Middle frontal gyrus (tissue), 1 donor: Measurements from ENCODE around the gene APBA1.

Experiments
- DNase-seq: peaks from one replicate; pipeline ENCODE4 v3.0.0-alpha.2; 2015; ENCODE audit warnings: low spot score; ENCODE audit errors: extremely low spot score

APBA1 gene

DNA sequence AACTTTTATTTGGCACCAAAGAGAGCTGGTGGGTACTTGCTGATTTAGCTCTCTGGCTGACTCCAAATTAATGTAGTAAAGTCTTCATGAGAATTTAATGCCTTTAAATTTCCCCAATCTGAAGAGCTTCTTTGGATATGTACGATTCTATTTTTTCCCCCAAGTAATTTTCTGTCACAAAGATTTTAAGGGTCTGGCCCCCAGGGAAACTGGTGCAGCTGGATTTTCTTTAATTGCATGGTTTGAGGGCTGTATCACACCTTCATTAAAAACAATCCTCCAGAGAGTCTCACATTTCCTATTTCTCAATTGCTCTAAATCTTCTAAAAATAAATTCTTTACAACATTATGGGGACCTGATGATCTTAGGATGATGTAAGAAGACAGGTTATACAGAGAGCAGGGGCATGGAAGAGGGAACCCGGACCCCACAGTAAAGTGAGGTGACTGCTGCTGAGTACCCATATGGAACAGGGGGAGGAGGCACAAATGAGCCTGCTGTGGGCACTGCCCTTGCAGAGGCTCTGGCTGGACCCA, 188.2 kb downstream of the APBA1 start:
- DNase-seq = no peak

DNA sequence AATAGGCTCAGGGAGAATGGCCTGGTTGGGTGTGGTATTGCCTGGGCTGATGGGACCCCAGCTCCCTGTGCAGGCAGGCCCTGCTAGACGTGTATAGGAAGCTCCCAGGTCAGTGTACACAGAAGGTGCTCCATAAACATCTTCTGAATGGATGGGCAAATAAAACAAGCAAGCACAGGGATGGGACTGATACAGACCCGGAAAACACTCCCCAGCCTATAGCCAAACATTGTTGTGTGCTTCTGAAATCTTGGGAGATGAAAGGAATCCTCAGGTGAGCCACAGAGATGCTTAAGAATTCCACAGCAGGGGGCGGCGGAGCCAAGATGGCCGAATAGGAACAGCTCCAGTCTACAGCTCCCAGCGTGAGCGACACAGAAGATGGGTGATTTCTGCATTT, 195.4 kb downstream of the APBA1 start:
- DNase-seq = no peak

GRCh38 chr9:69476016-69476415, 196.2 kb downstream of the APBA1 start:
- DNase-seq = no peak

- no peak for DNase-seq
Observed at GRCh38 chr9:69474821-69475220, 197.3 kb downstream of the APBA1 start.

- no peak for DNase-seq
Observed at GRCh38 chr9:69472101-69472620, 200.0 kb downstream of the APBA1 start.

DNA sequence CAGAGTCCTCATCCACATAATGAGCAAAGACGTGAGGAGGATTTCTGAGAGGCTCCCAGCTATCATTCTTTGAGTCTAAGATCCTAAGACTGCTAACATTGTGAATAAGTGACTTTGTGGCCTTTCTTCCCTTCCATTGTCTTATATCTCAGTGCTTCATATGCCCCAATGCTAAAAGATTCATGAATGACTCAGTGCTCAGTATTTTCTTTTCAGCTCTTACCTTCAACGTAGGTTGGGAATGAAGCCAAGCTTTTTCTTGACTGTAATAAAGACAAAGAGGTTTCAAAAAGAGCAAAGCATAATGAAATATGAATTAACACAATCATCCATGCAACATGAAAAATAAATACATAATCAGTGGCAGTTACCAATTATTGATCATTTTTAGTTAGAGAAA, 200.7 kb downstream of the APBA1 start:
- no peak for DNase-seq

- DNase-seq = no peak
Observed at GRCh38 chr9:69470186-69470977, 201.8 kb downstream of the APBA1 start.

DNA sequence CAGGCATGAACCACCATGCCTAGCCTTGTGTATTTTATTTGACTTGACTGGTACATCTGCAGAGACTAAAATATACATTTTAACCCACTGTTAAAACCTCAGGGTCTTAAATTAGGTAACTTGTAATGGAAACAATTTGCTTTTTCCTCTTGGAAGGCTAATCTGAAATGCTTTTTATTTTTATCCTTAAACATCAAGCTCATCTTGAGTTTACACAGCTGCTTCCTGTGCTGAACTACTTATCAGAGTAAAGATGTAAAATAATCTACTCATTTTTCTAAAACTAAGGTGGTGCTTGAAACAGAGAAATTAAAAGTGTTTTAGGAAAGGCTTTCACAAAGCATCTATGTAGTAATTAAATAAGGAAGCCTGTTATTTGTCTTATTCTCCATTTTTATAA, 203.0 kb downstream of the APBA1 start:
- DNase-seq = no peak

- DNase-seq = no peak
Observed at GRCh38 chr9:69468380-69468779, 203.8 kb downstream of the APBA1 start.

DNA sequence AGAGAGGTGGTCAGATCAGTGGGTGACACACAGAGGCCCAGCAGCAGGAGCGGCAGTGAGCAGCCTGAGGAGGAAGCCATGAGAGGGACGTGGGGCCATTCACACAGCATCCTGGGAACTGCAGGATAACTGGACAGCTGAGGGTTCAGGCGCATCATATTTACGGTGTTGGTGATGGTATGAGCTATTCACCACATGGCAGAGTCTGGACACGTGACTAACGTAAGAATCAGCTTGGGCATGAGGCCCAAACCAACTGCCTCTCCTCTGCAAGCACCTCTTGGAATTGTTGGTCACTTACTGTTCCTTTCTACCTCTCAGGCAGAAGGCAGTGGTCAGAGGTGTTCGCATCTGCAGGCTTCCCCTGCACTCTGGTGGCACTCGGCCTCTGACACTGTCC, 206.0 kb downstream of the APBA1 start:
- no peak for DNase-seq

DNA sequence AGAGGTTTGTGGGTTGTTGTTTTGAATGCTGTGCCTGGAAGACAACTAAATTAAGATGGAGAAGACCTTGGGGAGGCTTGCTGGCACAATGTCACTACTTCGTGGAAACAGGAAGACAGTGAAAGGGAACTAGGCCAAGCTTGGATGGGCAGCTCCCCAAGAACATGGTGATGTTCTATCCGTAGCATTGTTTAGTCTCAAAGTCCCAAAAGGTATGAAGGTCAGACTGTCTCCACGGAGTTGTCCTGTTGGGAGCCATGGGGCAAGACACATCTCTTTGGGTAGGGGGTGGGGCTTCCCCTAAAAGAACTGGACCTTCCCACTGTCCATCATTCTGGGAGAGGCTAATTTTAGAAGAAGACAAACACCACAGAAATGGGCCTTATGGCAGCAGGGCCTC, 206.7 kb downstream of the APBA1 start:
- DNase-seq = no peak

DNA sequence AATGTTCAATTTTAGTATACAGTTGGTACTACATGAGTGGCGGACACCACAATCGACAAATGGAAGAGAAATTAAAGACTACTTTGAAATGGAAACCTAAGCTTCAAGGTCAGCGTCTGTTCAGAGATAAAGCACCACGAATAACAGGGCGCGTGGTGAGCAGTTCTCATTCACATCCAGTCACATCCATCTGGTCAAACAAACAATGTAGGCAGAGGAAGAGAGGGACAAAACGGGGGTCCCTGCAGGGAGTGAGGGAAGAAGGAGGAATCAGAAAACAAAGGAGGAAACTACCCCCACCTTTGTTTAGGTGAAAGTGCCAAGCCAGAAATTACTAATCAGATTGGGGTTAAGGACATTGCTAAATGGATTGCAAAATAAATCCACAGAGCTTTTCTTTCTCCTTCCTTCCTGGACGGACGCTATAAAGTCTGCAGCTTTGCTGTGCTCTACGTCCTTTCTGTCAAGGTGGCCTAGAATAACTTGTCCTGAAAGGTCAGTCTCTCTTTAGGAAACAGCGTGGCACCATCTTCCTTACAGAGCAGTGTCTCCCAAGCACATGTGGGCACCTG, 208.6 kb downstream of the APBA1 start:
- DNase-seq = no peak

DNA sequence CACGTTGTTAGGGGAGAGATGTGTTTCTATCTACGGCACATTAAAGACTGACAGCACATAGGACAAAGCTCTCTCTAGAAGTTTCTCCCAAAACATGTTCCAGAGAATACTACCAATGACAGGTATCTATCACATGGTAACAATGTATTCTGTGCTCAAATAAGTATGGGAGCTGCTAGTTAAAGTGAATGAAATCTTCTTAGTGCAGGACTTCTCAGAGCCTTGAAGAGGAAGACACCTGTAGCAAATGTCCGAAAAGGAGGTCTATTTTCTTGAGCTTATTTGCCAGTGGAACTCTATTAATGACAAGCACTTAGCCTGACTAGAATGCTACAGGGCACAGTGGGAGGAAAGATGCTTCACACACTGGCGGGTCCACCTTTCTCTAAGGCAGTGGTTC, 209.8 kb downstream of the APBA1 start:
- no peak for DNase-seq

GRCh38 chr9:69461103-69461887, 210.9 kb downstream of the APBA1 start:
- no peak for DNase-seq

DNA sequence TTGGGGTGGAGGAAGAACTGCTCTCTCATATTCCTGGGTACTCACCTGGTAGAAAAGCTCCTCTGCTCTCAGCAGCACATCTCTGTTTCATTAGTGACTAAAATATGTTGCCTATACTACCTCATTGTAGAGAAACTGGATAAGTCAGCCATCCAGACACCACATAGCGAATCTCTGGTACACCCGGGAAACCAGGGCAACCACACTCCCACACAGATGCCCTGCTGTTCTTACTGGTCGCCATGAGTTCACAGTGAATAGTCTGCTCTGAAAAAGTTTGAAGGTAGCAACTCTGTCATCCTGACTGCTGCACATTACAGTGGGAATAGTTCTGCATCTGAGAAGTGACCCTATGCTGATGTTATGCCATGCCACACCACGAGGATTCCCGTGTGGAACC, 212.2 kb downstream of the APBA1 start:
- no peak for DNase-seq

- no peak for DNase-seq
Observed at GRCh38 chr9:69458176-69458575, 214.0 kb downstream of the APBA1 start.

DNA sequence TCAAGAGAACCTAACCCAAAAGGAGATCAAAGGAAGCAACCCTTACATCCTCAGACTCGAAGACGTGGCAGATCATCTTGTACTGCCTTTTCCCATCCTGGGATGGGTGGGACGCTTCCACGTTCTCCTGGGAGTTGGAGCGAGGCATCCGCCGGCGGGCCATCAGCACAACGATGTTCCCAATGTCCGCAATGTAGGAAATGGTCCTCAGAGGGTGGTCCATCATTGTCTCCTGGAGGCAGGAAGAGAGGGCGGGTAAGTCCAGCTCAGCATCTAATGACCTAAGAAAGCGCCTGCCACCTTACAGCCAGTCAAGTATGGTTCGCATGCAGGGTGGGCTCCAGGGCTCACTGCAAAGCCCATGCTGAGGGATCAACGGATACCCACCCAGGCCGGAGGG, 216.0 kb downstream of the APBA1 start:
- no peak for DNase-seq

DNA sequence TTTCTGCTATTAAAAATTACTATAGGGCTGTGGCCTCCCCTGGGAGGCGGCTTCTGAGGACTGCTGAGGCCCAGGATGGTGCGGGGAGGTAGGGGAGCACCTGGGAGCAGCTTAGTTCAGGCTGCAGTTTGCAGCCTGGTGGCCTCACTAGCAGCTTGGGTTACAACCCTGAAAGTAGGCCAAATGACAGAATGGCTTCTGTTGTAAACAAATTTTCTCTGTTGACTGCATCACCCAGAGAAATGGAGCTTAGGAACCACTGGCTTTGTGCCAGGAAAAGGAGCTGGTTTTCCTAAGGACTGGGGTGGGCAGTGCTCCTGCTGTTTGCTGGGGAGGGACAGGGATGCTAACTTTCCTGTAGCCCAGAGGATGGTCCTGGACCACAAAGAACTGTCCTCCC, 216.9 kb downstream of the APBA1 start:
- DNase-seq = no peak

DNA sequence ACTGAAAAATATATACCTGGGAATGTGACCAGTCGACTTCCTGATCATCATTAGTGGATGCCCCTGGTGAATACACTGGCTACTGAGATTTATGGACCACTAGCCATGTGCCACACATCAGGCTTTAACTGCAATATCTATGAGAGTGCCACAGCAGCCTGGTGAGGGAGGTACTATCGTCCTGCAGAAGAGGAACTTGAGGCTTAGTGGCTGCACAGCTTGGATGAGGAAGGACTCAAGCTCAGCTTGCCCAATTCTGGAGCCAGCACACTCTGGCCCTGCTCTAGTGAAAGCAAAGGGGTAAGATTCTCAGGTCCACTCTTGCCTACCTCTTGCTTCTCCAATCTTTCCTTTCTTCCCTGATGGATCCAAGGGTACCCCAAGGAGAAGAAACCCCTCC, 217.8 kb downstream of the APBA1 start:
- no peak for DNase-seq

DNA sequence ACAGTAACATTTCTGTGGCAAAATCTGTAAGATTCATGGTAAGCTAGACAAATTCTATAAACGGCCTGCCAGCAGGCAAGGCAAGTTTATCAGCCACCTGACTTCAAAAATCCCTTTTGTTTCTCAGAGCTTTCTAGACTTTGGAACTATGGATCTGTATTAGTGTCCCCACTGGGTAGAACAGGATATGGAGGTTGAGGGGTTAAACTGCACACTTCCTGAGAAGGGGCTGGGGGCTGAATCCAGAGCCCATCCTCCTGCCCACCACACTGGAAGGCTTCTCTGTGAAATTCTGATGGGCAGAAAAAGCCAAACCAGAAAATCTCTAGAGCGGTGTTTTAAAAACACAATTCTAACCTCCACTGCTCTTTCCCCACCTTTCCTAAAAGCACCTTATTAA, 218.4 kb downstream of the APBA1 start:
- DNase-seq = no peak

DNA sequence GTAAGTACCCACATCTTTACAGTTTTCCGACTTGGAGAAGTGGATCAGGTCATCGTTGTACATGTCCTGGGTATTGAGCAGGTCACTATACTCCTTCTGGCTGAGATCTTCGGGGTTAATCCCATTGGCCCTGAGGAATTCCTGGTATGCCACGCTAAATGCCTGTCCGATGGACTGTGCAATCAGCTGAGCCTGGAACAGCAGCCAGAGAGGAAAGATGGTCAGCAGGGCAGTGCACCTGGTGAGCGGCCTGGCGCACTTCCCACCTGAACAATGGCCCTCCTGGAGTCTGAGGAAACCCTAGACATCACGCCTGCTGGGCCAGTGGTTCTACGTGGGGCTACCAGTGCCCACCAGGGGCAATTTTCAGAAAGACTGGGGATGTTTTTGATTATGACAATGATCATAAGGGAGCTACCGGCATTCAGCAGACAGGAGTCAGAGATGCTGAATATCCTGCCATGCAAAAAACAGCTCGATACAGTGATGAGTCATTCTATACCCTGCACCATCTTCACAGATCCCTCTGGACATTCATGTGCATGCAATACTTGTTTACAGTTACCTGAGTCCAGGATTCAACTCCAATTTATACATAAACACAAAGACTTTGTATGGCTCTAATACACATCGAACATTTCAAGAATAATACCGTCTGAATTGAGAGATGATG, 219.9 kb downstream of the APBA1 start:
- no peak for DNase-seq
